Measurements from ENCODE around the gene E2F6. TPM values are rescaled to one million over a fixed set of nuclear protein-coding genes. Genes with fewer than 3 reads are reported as not detected.
A peak's percentile ranks its signal among the peaks of the same experiment; 100 is the strongest.

E2F6 gene
- total and polyA plus RNA-seq, 2 of the 13 experiments (the other 11 are each of a cell fraction or from before 2014, with no cell fraction given) = 27.3 to 36.0 TPM

- peak; percentile 97 for TF ChIP-seq SAP130 (CRISPR knock-in tag; IDR thresholded peaks at IDR 0.05; ENCODE audit: low read depth)
- no peak for TF ChIP-seq ZNF616 (CRISPR knock-in tag; IDR thresholded peaks at IDR 0.05; ENCODE audit: low read depth)
- TF ChIP-seq SOX5 (CRISPR knock-in tag; IDR thresholded peaks at IDR 0.05; ENCODE audit: borderline replicate concordance) = peak; percentile 100
- TF ChIP-seq FOXO1 (CRISPR knock-in tag; IDR thresholded peaks at IDR 0.05) = peak; percentile 100
- TF ChIP-seq ZNF766 (CRISPR knock-in tag; IDR thresholded peaks at IDR 0.05; ENCODE audit: borderline replicate concordance) = peak; percentile 86
- TF ChIP-seq RXRB (CRISPR knock-in tag; IDR thresholded peaks at IDR 0.05; ENCODE audit: borderline replicate concordance) = peak; percentile 99
- TF ChIP-seq LCORL (IDR thresholded peaks at IDR 0.05) = no peak
- TF ChIP-seq LCORL (CRISPR knock-in tag; IDR thresholded peaks at IDR 0.05) = peak; percentile 98
- TF ChIP-seq MAFG (CRISPR knock-in tag; IDR thresholded peaks at IDR 0.05) = no peak
- TF ChIP-seq PRDM15 (CRISPR knock-in tag; IDR thresholded peaks at IDR 0.05) = peak; percentile 79; the same call in 1 of the 2 replicates
- peak; percentile 89; the same call in 1 of the 2 replicates for TF ChIP-seq ETV6 (CRISPR knock-in tag; conservative IDR thresholded peaks at IDR 0.05)
- TF ChIP-seq ZNF230 (CRISPR knock-in tag; IDR thresholded peaks at IDR 0.05) = peak; percentile 90
- peak; percentile 80 for TF ChIP-seq ZNF281 (CRISPR knock-in tag; IDR thresholded peaks at IDR 0.05; ENCODE audit: borderline replicate concordance)
- TF ChIP-seq SNRNP70 (IDR thresholded peaks at IDR 0.05; ENCODE audit: low read depth, low read length) = no peak
- peak; percentile 82; the same call in 1 of the 2 replicates for TF ChIP-seq ZNF615 (CRISPR knock-in tag; IDR thresholded peaks at IDR 0.05; ENCODE audit: borderline replicate concordance)
- TF ChIP-seq ZNF549 (CRISPR knock-in tag; IDR thresholded peaks at IDR 0.05) = no peak
- TF ChIP-seq MTA3 (CRISPR knock-in tag; IDR thresholded peaks at IDR 0.05) = no peak
- peak; percentile 95 for TF ChIP-seq MYC (CRISPR knock-in tag; IDR thresholded peaks at IDR 0.05; ENCODE audit: borderline replicate concordance)
- no peak for TF ChIP-seq ZUFSP (CRISPR knock-in tag; IDR thresholded peaks at IDR 0.05; ENCODE audit: borderline replicate concordance)
- TF ChIP-seq ZNF256 (CRISPR knock-in tag; conservative IDR thresholded peaks at IDR 0.05) = 0 out of 2 replicates have a peak, but pooled peaks have one; percentile 20
- peak; percentile 99 for TF ChIP-seq BRD4 (CRISPR knock-in tag; IDR thresholded peaks at IDR 0.05)
- TF ChIP-seq MBD4 (IDR thresholded peaks at IDR 0.05; ENCODE audit: borderline replicate concordance, low read length) = peak; percentile 98
- peak; percentile 99 for TF ChIP-seq FOXA3 (CRISPR knock-in tag; IDR thresholded peaks at IDR 0.05)
- TF ChIP-seq GATA4 (IDR thresholded peaks at IDR 0.05; ENCODE audit: borderline replicate concordance, low read depth) = peak; percentile 99
- peak; percentile 97 for TF ChIP-seq SMAD3 (CRISPR knock-in tag; IDR thresholded peaks at IDR 0.05)
Observed at GRCh38 chr2:11499081-11499743, 33.3 kb upstream of the E2F6 start (continued).

All from HepG2 (cell line).